Natural killer cell (primary cell): ENCODE results near the gene CCR5AS.

Source experiments
- ATAC-seq, 3 donors: fragments of 150-1000 bp in 2 of 3; fragments of 200-7000 bp in 1 of 3; cut with Tn5 transposase; 1 replicate in 1 of 3; 2 replicates in 2 of 3; pipeline ENCODE4 v1.10.0; 2021; ENCODE audit warnings: mild to moderate bottlenecking in 2 of 3, moderate library complexity in 2 of 3
- DNase-seq, 2 donors: peaks; one replicate each; pipeline versions ENCODE4 v3.0.0 to v3.0.0-alpha.2; 2013 to 2021; ENCODE audit warnings: mixed read lengths in 1 of 2
- H3K27ac ChIP-seq: one replicate; pipeline ENCODE4 v1.5.1; 2013; ENCODE audit warnings: mild to moderate bottlenecking, low read length
- H3K27me3 ChIP-seq: one replicate; pipeline ENCODE4 v1.6.1; 2013; ENCODE audit warnings: low read length; ENCODE audit not compliant: control insufficient read depth, insufficient read depth
- H3K36me3 ChIP-seq: one replicate; pipeline ENCODE4 v1.6.1; 2013; ENCODE audit warnings: low read length; ENCODE audit not compliant: control insufficient read depth, insufficient read depth
- H3K4me1 ChIP-seq: one replicate; pipeline ENCODE4 v1.6.1; 2013; ENCODE audit warnings: low read length; ENCODE audit not compliant: control insufficient read depth, insufficient read depth
- H3K4me3 ChIP-seq: one replicate; pipeline ENCODE4 v1.5.1; 2013; ENCODE audit warnings: low read length
- H3K9me3 ChIP-seq: one replicate; pipeline ENCODE4 v1.6.1; 2013; ENCODE audit warnings: low read length; ENCODE audit not compliant: control insufficient read depth, insufficient read depth
- H3K27ac Mint-ChIP-seq, 2 donors: one replicate each; pipeline ENCODE4 v1.8.0; 2022; ENCODE audit warnings: mild to moderate bottlenecking in 2 of 2, mixed read lengths in 2 of 2, moderate library complexity in 1 of 2
- H3K27me3 Mint-ChIP-seq, 2 donors: one replicate each; pipeline ENCODE4 v1.8.0; 2022; ENCODE audit warnings: low read depth in 2 of 2, mixed read lengths in 2 of 2
- H3K36me3 Mint-ChIP-seq: one replicate; pipeline ENCODE4 v1.8.0; 2022; ENCODE audit warnings: mixed read lengths
- H3K4me1 Mint-ChIP-seq, 2 donors: one replicate each; pipeline ENCODE4 v1.8.0; 2022; ENCODE audit warnings: mixed read lengths in 2 of 2
- H3K4me3 Mint-ChIP-seq: one replicate; pipeline ENCODE4 v1.8.0; 2022; ENCODE audit warnings: mild to moderate bottlenecking, moderate library complexity, mixed read lengths
- H3K9me3 Mint-ChIP-seq, 2 donors: one replicate each; pipeline ENCODE4 v1.8.0; 2022; ENCODE audit warnings: mixed read lengths in 2 of 2
- CTCF ChIP-seq: fragments of 200-600 bp; IDR thresholded peaks from one replicate; pipeline ENCODE4 v1.8.0; 2022; ENCODE audit warnings: antibody characterized with exemption
- WGBS: methylation state at CpG from one replicate; pipeline ENCODE4 v1.1.7; 2013; ENCODE audit warnings: missing lambda C conversion rate; ENCODE audit not compliant: insufficient coverage; 5-methylcytosine and 5-hydroxymethylcytosine counted together
- intact Hi-C: fragments of 100-400 bp; cut with micrococcal nuclease; formaldehyde crosslinking; loops from one replicate; pipeline ENCODE4 v1.14.2; 2022

The CCR5AS gene

GRCh38 chr3:46423588-46423987, 16.7 kb upstream of the CCR5AS start:
- H3K36me3 Mint-ChIP-seq: no peaks in the 10 kb centered on the region
- no peaks in the 10 kb centered on the region for H3K9me3 Mint-ChIP-seq
- no peaks in the 10 kb centered on the region for H3K27me3 ChIP-seq
- no peak overlapping the region for H3K4me3 Mint-ChIP-seq
- H3K4me1 Mint-ChIP-seq: no peaks in the 10 kb centered on the region
- no peak for ATAC-seq
- H3K27me3 Mint-ChIP-seq: no peaks in the 10 kb centered on the region
- no peak for DNase-seq
- no peak overlapping the region for H3K4me3 ChIP-seq
- no peaks in the 10 kb centered on the region for H3K9me3 ChIP-seq
- 96% methylated on average over 4 of the region's 5 CpGs for WGBS
- no peak for TF ChIP-seq CTCF
- no peaks in the 10 kb centered on the region for H3K4me1 ChIP-seq
- intact Hi-C loops: no loop called here
- no peak overlapping the region for H3K27ac Mint-ChIP-seq
- H3K27ac ChIP-seq: no peak overlapping the region
- no peaks in the 10 kb centered on the region for H3K36me3 ChIP-seq

- H3K4me3 Mint-ChIP-seq: no peak overlapping the region
- H3K9me3 ChIP-seq: no peaks in the 10 kb centered on the region
- H3K4me1 Mint-ChIP-seq: no peaks in the 10 kb centered on the region
- no peaks in the 10 kb centered on the region for H3K27me3 Mint-ChIP-seq
- no peaks in the 10 kb centered on the region for H3K4me1 ChIP-seq
- H3K36me3 ChIP-seq: no peaks in the 10 kb centered on the region
- intact Hi-C loops: no loop called here
- H3K36me3 Mint-ChIP-seq: no peaks in the 10 kb centered on the region
- no peaks in the 10 kb centered on the region for H3K9me3 Mint-ChIP-seq
- no peaks in the 10 kb centered on the region for H3K27me3 ChIP-seq
- no peak for ATAC-seq
- no peak for DNase-seq
- TF ChIP-seq CTCF: no peak
- WGBS: 93% methylated on average over 6 of the region's 6 CpGs
- H3K27ac ChIP-seq: no peak overlapping the region
- no peak overlapping the region for H3K4me3 ChIP-seq
- no peak overlapping the region for H3K27ac Mint-ChIP-seq
These were observed 15.8 kb upstream of the CCR5AS start for GRCh38 chr3:46422617-46423016.

- no peaks in the 10 kb centered on the region for H3K36me3 Mint-ChIP-seq
- H3K27me3 Mint-ChIP-seq: no peaks in the 10 kb centered on the region
- no peak for TF ChIP-seq CTCF
- no peak overlapping the region for H3K27ac Mint-ChIP-seq
- Histone ChIP-seq H3K27me3 (no peaks in the 10 kb centered on the region), H3K27ac (no peak overlapping the region), H3K36me3 (no peaks in the 10 kb centered on the region), H3K4me3 (no peak overlapping the region), H3K9me3 (no peaks in the 10 kb centered on the region), H3K4me1 (no peaks in the 10 kb centered on the region)
- no peak for ATAC-seq
- no peaks in the 10 kb centered on the region for H3K4me1 Mint-ChIP-seq
- no peak overlapping the region for H3K4me3 Mint-ChIP-seq
- WGBS: 88% methylated on average over 2 of the region's 2 CpGs
- no peaks in the 10 kb centered on the region for H3K9me3 Mint-ChIP-seq
- DNase-seq: no peak
- intact Hi-C loops: no loop called here
These were observed 14.1 kb upstream of the CCR5AS start for GRCh38 chr3:46420931-46421330.

- no peaks in the 10 kb centered on the region for H3K9me3 Mint-ChIP-seq
- no peaks in the 10 kb centered on the region for H3K9me3 ChIP-seq
- H3K27ac Mint-ChIP-seq: no peak overlapping the region
- no peak overlapping the region for H3K4me3 Mint-ChIP-seq
- H3K27me3 ChIP-seq: no peaks in the 10 kb centered on the region
- H3K4me3 ChIP-seq: no peak overlapping the region
- intact Hi-C loops: no loop called here
- H3K4me1 ChIP-seq: no peaks in the 10 kb centered on the region
- H3K27me3 Mint-ChIP-seq: peaks cover 0 to 3% of the 10 kb centered on the region in 2 donors
- no peak for ATAC-seq
- no peak for TF ChIP-seq CTCF
- no peaks in the 10 kb centered on the region for H3K36me3 Mint-ChIP-seq
- no peaks in the 10 kb centered on the region for H3K36me3 ChIP-seq
- no peak overlapping the region for H3K27ac ChIP-seq
- WGBS: 98% methylated on average over 4 of the region's 4 CpGs
- H3K4me1 Mint-ChIP-seq: no peaks in the 10 kb centered on the region
- DNase-seq: no peak
These were observed 12.9 kb upstream of the CCR5AS start for GRCh38 chr3:46419816-46420215.
